CD4-positive, alpha-beta T cell treated with Interferon gamma for 1 hour (primary cell): ENCODE data around the gene TNRC6C.
A peak's percentile ranks its signal among the peaks of the same experiment; 100 is the strongest.

Experiments used
- DNase-seq: peaks from one replicate; pipeline ENCODE4 v3.0.0-alpha.2; 2020

The TNRC6C gene, protein sequence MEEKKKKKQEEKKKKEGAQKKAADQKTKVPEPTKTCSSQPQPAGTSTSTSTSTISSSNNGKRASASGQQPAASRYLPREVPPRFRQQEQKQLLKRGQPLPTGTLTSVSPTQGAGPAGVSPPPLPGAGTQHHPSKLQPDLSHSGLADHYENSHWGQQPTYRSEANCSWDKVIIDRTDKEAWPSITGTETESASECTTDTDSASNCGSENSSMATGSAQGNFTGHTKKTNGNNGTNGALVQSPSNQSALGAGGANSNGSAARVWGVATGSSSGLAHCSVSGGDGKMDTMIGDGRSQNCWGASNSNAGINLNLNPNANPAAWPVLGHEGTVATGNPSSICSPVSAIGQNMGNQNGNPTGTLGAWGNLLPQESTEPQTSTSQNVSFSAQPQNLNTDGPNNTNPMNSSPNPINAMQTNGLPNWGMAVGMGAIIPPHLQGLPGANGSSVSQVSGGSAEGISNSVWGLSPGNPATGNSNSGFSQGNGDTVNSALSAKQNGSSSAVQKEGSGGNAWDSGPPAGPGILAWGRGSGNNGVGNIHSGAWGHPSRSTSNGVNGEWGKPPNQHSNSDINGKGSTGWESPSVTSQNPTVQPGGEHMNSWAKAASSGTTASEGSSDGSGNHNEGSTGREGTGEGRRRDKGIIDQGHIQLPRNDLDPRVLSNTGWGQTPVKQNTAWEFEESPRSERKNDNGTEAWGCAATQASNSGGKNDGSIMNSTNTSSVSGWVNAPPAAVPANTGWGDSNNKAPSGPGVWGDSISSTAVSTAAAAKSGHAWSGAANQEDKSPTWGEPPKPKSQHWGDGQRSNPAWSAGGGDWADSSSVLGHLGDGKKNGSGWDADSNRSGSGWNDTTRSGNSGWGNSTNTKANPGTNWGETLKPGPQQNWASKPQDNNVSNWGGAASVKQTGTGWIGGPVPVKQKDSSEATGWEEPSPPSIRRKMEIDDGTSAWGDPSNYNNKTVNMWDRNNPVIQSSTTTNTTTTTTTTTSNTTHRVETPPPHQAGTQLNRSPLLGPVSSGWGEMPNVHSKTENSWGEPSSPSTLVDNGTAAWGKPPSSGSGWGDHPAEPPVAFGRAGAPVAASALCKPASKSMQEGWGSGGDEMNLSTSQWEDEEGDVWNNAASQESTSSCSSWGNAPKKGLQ (N-terminal part only)

DNA sequence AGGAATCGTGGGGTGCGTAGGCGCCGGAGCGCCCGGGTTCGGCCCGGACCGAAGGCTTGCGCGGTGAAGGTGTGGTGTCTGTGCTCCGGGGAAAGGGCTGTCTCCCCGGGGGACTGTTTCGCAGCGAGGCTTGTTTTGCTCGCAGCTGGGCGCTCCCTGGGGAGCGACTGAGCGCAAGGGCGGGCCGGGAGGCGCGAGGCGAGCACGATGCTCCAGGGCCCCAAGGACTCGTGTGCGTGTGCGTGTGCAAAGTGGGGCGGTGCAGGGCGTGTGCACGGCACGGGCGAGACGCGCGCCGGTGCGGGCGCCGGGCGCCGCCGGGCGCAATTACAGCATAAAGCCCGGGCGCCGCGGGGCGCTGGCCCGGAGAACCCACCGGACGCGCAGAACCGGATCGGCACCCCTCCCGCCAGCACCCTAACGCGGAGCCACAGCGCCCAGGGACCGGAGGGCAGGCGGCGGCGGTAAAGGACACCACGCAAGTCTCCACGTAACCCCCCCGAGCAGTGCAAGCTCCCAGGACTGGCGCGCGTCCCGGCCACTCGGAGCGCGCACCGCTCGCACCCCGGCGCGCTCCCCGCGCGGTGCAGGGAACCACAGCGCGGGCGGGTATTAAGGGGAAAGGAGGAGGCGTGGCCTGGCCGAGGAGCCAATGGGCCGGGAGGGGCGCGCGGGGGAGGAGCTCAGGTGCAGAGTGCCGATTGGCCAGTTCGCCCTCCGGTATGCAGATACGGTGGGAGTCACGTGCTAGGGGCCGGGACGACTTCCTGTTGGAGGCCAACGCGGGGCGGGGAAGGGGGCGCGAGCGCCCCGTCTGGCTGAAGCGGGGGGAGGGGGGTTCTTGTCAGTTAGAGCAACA lies at the start of gene TNRC6C:
TSS of gene TNRC6C (plus strand) at position 847 of the 859 bp plus-strand sequence. CDS start 45,504 bp downstream, outside the sequence.
- DNase-seq, result peak; percentile 100

- no peak for DNase-seq
Measured at GRCh38 chr17:77909236-77909635, 49.3 kb upstream of the TNRC6C start.

DNA sequence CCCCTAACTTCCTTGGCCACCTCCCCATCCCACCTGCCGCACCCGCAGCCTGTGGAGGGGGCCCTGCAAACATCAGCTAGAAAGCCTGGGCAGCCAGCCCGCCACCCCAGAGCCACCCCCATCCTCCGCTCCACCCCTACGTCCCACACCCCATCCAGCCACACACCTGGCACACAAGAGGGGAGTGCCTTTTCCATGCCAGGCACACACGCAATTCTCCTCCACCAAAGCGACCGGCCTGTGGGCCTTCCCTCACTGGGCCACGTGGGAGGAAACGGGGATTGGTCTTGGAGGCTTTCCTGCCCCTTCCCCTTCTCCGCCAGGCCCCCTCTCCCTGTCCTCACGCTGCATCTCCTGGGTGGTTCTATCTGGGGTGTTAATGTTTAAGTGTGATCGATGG lies 48.7 kb upstream of the TNRC6C start:
- DNase-seq, result no peak

DNA sequence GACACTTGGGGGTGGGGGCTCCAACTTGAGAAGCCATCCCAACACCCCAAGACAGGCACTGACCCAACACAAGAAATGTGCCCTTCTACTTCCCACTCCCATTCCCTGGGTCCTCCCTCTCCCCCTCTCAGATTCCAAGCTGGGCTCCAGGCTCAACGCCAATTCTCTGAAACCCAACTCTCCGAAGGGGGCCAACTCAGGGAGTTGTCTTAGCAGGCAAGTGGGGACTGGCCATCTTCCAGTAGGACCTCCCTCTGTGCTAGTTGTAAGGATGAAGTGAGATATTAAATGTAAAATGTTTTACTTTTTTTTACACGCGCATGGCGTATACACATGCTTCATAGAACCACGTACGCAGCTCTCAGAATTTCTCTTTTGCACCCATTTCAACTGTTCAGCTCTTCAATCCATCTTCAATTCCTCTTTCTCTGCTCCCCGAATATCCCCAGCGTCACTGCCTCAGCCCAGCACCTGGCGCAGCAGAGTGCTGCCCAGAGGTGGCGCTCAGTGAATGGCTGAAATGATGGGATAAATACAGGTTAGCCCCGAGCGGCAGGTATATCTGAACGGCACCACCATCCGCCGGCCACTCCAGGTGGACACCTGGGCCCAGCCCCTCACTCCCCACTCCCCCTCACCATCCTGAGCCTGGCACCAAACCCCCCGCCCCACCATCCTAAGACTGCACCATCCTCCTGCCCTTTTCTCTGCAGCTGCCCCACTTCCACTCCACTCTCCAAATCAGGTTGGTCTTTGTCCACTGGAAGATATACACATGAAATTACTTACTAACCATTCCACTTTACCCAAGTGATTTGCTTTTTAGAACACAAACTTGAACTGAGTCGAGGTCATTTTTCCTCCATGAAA lies 43.9 kb upstream of the TNRC6C start:
- no peak for DNase-seq

DNA sequence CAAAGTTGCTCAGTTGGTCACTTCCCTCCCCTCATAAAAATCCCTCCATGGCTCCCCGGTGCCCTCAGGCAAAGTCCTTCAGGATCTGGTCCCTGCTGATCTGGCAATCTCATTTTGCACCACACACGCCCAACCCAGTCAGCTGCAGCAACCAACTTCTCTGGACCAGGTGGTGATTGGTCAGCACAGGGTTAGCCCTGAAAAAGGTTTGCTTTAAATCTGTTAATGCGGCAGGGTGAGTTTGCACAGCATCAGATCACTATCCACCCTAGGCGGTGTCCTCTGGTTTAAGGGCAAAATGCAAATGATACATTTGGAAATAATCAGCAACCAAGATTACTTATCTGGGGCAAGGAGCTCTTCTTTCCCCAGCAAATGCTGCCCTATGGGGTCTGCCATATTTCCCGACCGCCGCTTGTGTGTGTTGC lies 42.9 kb upstream of the TNRC6C start:
- no peak for DNase-seq

DNA sequence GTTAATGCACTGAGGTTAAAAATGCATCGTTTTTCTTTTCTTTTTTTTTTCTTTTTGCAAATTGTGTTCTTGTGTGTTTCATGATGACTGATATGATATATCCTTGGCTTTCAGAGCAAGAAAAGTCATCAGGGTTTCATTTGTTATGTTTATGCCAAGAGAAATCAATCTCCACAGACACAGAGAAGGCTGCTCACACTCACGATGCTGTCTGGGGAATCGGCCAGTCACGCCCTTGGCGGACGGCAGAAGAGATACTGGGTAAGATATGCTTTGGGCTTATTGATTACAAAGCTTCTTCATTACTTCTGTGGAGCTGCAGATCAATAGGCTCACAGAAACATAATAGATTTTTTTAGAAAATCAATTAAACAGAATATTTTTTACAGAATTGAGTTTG lies 42.2 kb upstream of the TNRC6C start:
- DNase-seq, result no peak

DNA sequence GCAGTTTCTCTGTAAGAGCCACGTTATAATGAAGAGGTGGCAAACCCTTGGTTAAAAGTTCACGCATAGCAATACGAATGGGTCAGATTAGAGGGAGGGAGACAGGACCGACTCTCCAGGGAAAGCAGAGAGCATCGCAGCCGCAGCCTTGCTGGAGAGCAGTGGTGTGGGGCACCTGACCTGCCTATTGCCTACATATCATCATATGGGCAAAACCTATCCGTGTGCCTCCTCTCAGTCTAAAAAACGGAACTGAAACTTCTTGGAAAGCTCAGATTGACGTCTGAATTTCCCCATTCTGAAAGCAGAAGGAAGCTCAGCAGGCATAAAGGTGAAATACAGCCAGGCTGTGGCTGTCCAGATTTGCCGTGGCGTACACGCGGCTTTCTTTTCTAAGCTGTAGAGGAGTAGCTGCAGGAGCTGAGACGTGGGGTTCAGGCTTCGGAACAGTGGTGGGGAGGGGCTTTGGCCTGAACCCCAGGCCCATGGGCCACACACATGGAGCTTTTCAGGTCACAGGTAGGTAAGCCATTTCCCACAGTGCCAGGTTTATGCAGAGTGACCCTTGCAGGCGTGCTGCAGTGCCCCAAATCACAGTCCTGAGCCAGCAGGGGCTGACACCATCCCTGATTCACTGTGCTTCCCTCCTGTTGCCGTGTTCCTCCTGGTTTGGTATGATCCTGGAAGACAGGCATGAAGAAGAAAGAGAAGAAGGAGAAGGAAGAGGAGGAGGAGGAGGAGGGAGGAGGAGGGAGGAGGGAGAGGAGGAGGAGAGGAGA lies 41.6 kb upstream of the TNRC6C start:
- peak; percentile 55 for DNase-seq

- no peak for DNase-seq
Measured at GRCh38 chr17:77919276-77919675, 39.2 kb upstream of the TNRC6C start.

DNA sequence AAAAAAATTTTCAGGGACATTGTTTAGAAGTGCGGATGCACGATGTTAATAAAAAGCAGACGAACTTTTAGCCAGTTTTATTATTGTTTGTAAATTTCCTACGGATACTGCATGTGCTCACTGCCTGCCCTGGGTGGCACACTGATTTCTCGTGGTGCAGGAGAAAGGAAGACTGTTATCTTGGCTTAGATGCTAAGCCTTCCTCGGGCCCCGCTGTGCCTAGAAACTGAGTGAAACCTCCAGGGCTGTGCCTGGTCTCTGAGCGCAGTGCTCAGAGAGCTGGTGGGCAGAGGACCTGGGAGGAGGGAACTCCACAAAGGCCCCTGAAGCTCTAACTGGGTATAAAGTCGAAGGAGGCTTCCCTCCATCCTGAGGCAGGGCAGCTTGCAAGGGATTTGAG lies 35.4 kb upstream of the TNRC6C start:
- DNase-seq, result no peak

DNA sequence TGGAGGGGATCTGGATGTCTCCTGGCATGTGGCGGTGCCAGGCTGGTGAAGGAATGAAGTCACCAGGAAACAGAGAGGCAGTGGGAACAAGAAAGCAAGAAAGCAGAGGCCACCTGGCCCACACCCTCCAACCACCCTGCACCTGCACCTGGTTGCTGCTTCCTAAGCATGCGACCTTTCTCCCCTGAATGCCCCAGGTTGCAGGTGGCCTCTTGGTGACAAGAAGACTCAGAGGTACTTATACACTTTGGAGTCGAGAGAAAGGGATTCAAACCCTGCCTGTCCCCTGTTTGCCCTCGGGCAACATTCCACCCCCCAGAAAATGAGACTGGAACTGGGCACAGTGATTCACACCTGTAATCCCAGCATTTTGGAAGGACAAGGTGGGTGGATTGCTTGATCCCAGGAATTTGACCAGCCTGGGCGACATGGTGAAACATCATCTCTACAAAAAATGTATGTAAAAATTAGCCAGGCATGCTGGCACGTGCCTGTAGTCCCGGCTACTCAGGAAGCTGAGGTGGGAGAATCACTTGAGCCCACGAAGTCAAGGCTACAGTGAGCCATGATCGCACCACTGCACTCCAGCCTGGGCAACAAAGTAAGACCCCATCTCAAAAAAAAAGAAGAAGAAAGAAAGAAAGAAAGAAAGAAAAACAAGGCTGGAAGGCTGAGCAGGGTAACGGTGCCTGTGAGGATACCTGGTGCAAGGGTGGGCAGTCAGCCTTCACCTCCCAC lies 34.6 kb upstream of the TNRC6C start:
- no peak for DNase-seq

- no peak for DNase-seq
Measured at GRCh38 chr17:77924757-77925336, 33.7 kb upstream of the TNRC6C start.

DNA sequence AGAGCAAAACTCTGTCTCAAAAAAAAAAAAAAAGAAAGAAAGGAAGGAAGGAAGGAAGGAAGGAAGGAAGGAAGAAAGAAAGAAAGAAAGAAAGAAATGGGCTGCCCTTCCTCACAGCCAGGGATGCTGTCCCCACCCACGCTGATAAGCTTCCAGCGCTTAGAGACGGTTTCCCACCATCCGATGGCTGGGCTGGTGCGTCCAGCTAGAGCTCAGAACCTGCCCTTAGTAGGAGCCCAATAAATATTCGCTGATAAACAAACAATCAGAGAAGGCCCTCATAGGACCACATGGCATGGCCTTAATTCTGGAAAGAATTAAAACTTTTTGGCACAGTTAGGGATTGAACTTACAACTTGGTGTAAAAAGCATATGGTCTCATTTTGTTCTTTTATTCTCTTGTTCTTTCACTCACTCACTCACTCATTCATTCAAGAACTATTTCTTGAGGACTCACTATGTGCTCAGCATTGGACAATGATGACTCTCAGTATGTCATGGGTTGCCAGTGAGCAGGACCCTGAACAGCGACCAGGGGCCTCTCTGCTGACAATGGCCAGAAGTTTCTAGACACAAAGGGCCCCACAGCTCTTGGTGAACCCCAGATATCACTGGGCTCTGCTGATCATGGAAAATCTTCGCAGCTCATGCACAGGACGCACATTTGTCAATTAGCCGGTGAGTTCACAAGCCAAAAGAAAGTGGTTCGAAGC lies 32.5 kb upstream of the TNRC6C start:
- DNase-seq, result no peak

DNA sequence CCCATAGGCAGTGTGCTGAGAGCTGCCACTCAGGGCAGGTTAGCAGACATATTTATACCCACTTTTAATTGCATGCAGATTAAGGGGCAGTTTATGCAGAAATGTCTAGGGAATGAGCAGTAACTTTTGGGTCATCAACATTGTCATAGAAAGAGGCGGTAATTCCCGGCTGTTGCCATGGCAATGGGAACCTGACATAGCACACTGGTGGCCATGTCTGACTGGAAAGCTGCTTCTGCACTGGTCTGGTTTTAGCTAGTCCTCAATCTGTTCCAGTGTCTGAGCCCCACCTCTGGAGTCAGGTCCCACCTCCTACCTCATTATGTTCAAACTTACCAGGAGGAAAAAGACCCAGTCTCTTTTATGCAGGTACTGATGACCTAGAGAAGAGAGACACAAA lies 31.5 kb upstream of the TNRC6C start:
- DNase-seq, result no peak

DNA sequence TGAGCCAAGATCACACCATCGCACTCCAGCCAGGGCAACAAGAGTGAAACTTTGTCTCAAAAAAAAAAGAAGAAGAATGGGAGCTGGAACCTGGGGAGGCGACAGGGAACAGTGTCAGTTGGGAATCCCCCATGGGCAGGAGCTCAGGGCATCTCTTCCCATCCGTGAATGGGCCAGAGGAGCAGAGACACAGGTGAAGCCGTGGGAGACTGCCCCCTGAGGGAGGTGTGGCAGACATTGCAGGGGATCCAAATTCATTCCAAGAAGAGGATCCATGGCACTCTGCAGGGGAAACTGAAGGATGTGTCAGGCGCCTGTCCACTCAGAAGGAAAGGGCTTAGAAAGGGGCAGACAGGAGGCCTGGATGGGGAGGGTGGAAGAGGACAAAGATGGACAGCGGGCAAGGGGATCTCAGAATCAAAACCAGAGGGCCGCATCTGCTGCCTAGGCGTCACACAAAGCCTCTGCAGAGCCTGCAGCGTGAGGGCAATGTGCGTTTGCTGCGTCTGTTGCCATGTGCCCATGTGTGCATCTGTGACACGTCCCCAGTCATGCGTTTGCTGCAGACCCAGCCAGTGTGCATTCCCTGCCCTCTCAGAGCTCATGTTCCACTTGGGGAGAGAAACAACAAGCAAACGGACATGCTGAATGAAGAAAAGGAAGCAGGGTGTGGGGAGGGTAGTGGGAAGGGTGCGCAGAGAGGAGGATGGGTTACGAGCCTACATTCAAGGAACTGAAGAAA lies 30.6 kb upstream of the TNRC6C start:
- DNase-seq, result no peak

DNA sequence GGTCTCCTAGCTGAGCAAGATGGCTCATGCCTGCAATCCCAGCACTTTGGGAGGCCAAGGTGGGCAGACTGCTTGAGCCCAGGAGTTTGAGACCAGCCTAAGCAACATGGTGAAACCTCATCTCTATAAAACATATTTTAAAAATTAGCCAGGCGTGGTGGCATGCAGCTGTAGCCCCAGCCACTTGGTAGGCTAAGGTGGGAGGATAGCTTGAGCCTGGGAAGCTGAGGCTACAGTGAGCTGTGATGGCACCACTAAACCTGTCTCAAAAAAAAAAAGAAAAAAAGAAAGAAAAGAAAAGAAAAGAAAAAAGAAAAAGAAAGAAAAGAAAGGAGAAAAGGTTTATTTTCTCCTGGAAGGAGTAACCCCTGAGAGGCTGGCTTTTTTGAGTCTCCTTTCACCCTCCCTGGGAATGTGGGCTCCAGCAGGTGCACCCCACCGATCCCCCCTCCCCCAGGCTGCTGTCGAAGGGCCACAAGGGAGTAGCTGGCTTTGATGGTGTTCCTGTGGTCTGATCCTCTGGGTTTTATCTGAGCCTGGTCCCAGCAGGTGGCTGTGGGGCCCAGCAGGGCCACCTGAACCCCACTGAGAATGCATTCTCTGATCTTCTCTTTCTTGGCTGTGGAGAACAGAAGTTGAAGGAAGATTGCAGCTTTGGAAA lies 29.9 kb upstream of the TNRC6C start:
- no peak for DNase-seq

DNA sequence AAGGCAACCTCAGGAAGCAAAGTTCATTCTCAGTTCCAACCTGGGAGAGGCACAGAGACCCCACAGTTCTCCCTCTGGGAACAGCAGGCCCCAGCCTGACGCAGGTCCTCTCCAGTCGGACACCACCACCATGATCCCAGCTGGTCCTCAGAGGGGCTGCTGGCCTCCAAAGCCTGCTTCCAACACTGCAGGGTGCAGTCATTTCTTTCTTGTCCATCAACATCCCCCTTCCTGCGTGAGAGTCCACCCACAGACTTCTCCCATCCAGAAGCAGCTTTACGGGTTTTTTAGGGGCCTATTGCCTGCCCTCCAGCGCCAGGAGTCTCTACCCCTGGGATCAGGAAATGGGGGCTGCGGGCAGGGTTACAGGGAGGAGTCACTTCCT lies 29.3 kb upstream of the TNRC6C start:
- DNase-seq, result no peak

GRCh38 chr17:77929871-77930436 lies 28.5 kb upstream of the TNRC6C start:
- DNase-seq, result no peak
